ENCODE results near the gene SLC25A18. TPM values are rescaled to one million over a fixed set of nuclear protein-coding genes. Genes with fewer than 3 reads are reported as not detected.

The SLC25A18 gene
- total and polyA plus RNA-seq, 2 of the 4 experiments (the other 2 are of a cell fraction), result 0.05 TPM; not detected in 1

GRCh38 chr22:17638432-17639246 is 75.3 kb downstream of the SLC25A18 start, which contains the start of gene BCL2L13:
Gene BCL2L13, plus strand, starts transcription at chr22:17638757. Its CDS starts 16,955 bp downstream, at chr22:17655712.
- Histone ChIP-seq H3K4ac (ENCODE audit: low read depth, low read length) (peak within 1 kb of the TSS; percentile 99), H3K23ac (ENCODE audit: low read depth, low read length) (peak within 1 kb of the TSS; percentile 99), H3K4me3 (ENCODE audit: insufficient read depth, low read depth, low read length) (peak within 1 kb of the TSS; percentile 69), H3K4me2 (ENCODE audit: low read depth, low read length) (peak within 1 kb of the TSS; percentile 93), H3K14ac (replicated peaks; ENCODE audit: low read depth, low read length) (peak within 1 kb of the TSS; percentile 98), H2AK9ac (replicated peaks; ENCODE audit: low read depth, low read length, poor library complexity) (peak within 1 kb of the TSS; percentile 95), H3K4me1 (ENCODE audit: control insufficient read depth, insufficient read depth, low read length) (peaks cover 2% of the 10 kb centered on the region), H3K56ac (ENCODE audit: extremely low read depth, insufficient read depth, low read length) (peak within 1 kb of the TSS; percentile 95), H4K8ac (ENCODE audit: low read depth in 2 of 2, low read length in 2 of 2) (peak within 1 kb of the TSS; percentile 94 to 100), H2BK20ac (ENCODE audit: low read depth, low read length) (peak within 1 kb of the TSS; percentile 72), H4K5ac (ENCODE audit: low read depth, low read length) (peak within 1 kb of the TSS; percentile 97), H2BK5ac (ENCODE audit: low read depth, low read length, poor library complexity, severe bottlenecking) (peak within 1 kb of the TSS; percentile 96), H3K79me1 (ENCODE audit: low read depth in 1 of 2, low read length in 2 of 2) (peaks cover 8 to 53% of the 10 kb centered on the region in 2 experiments), H3K27ac (ENCODE audit: insufficient read depth, low read length) (peak within 1 kb of the TSS; percentile 94), H3K36me3 (ENCODE audit: control insufficient read depth, insufficient read depth, low read length) (no peaks in the 10 kb centered on the region), H3K9ac (ENCODE audit: low read depth, low read length) (peak within 1 kb of the TSS; percentile 97), H4K91ac (ENCODE audit: insufficient read depth, low read depth, low read length) (peak within 1 kb of the TSS; percentile 97), H3K18ac (ENCODE audit: low read depth, low read length) (peak within 1 kb of the TSS; percentile 92), H2AFZ (replicated peaks; ENCODE audit: low read length, poor library complexity) (peak within 1 kb of the TSS; percentile 97), H3K27me3 (ENCODE audit: control insufficient read depth, insufficient read depth, low read length) (no peaks in the 10 kb centered on the region), H4K20me1 (ENCODE audit: insufficient read depth, low read length) (no peaks in the 10 kb centered on the region), H2BK120ac (ENCODE audit: low read depth, low read length) (peak within 1 kb of the TSS; percentile 78), H2AK5ac (ENCODE audit: low read depth, low read length) (peak within 1 kb of the TSS; percentile 99), H3K9me3 (ENCODE audit: control insufficient read depth, insufficient read depth, low read length) (no peaks in the 10 kb centered on the region), H3K9me1 (ENCODE audit: insufficient read depth, low read length) (no peaks in the 10 kb centered on the region; the same call in 1 of the 2 replicates), H2BK15ac (ENCODE audit: low read depth, low read length) (peak within 1 kb of the TSS; percentile 83)
- in situ Hi-C loops (cut with MboI; ENCODE audit: low sequenced_read_pairs), result loop anchor here (5.0 kb wide), 1 partner anchor 49 kb away; no protein-coding TSS in a partner anchor
- CTCF ChIA-PET, result interaction anchor here (1.1 to 1.4 kb wide), 2 partner anchors 40 to 79 kb away, joined by 3 read pairs; no protein-coding TSS in a partner anchor
- POLR2A ChIA-PET (ENCODE audit: unreplicated experiment), result interaction anchor here (0.5 to 0.9 kb wide), 3 partner anchors 21 to 31 kb away, joined by 3 to 4 read pairs (median 3); no protein-coding TSS in a partner anchor
- 1% methylated on average over 25 of the region's 70 CpGs; no CpG with 5 or more reads in 1 of the 2 experiments for WGBS, 2 experiments (ENCODE audit: extremely low coverage in 2 of 2, insufficient read length in 1 of 2)
- ATAC-seq (ENCODE audit: low read depth) (peak; percentile 94), DNase-seq (peak; percentile 90)
- dilution Hi-C loops (cut with HindIII; ENCODE audit: low sequenced_read_pairs, unreplicated experiment), result no loop called here
- intact Hi-C loops (cut with micrococcal nuclease), result loop anchor here (2.0 to 5.0 kb wide), 3 partner anchors 74 to 88 kb away; partner anchors contain the start of gene SLC25A18
- no TSS peak for BruUV-seq (replicated peaks)
- TF ChIP-seq RAD21 (IDR thresholded peaks at IDR 0.05; ENCODE audit: low read length), result no peak
- no peak for TF ChIP-seq MAFK (IDR thresholded peaks at IDR 0.05; ENCODE audit: low read depth, low read length)
- no peak for TF ChIP-seq SMC3 (IDR thresholded peaks at IDR 0.05; ENCODE audit: low read depth, low read length)
- no peak; the same call in 1 of the 2 replicates for TF ChIP-seq CHD1 (IDR thresholded peaks at IDR 0.05; ENCODE audit: low read depth, low read length)
- TF ChIP-seq NFE2L2 (IDR thresholded peaks at IDR 0.05; ENCODE audit: low read depth, low read length), result 0 out of 2 replicates have a peak, but pooled peaks have one; percentile 4
- TF ChIP-seq, protein P1, sequence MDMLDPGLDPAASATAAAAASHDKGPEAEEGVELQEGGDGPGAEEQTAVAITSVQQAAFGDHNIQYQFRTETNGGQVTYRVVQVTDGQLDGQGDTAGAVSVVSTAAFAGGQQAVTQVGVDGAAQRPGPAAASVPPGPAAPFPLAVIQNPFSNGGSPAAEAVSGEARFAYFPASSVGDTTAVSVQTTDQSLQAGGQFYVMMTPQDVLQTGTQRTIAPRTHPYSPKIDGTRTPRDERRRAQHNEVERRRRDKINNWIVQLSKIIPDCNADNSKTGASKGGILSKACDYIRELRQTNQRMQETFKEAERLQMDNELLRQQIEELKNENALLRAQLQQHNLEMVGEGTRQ (IDR thresholded peaks at IDR 0.05; ENCODE audit: low read depth, low read length), result no peak
- TF ChIP-seq MAZ (IDR thresholded peaks at IDR 0.05; ENCODE audit: borderline replicate concordance, low read depth, low read length), result no peak
- no peak for TF ChIP-seq RFX5 (IDR thresholded peaks at IDR 0.05; ENCODE audit: low read depth, low read length)
- TF ChIP-seq CEBPB (IDR thresholded peaks at IDR 0.05; ENCODE audit: low read depth, low read length), result no peak
- TF ChIP-seq CTCF (conservative IDR thresholded peaks at IDR 0.05; ENCODE audit: low read depth, low read length), result 0 out of 2 replicates have a peak, but pooled peaks have one; percentile 1
- no peak for TF ChIP-seq BHLHE40 (IDR thresholded peaks at IDR 0.05; ENCODE audit: low read depth, low read length)
- TF ChIP-seq FOS (IDR thresholded peaks at IDR 0.05; ENCODE audit: low read depth, low read length), result no peak
- TF ChIP-seq POLR2A (IDR thresholded peaks at IDR 0.05; ENCODE audit: low read depth, low read length), result peak; percentile 95
- peak; percentile 83 for TF ChIP-seq MXI1 (IDR thresholded peaks at IDR 0.05; ENCODE audit: borderline replicate concordance, low read depth, low read length)
- TF ChIP-seq RCOR1 (IDR thresholded peaks at IDR 0.05; ENCODE audit: insufficient replicate concordance, low read length), result no peak

All from IMR-90 (cell line).